ENCODE measurements around the gene RPS6KB2. TPM values are rescaled to one million over a fixed set of nuclear protein-coding genes. Genes with fewer than 3 reads are reported as not detected.
"Not testable (repeated sequence)": the region's sequence is repeated elsewhere in the genome, so short reads cannot be mapped to it uniquely, and the experiment has no call there.

RPS6KB2 gene
- total and polyA plus RNA-seq, 9 of the 15 experiments (the other 6 are each of a cell fraction or from before 2014, with no cell fraction given): 0.42 to 122 (median 82.6) TPM

- TF ChIP-seq MGA (IDR thresholded peaks at IDR 0.05) (peak; percentile 61; the same call in 1 of the 2 replicates), ARID1B (IDR thresholded peaks at IDR 0.05) (peak; percentile 82), CBFA2T3 (IDR thresholded peaks at IDR 0.05) (peak; percentile 87), L3MBTL2 (IDR thresholded peaks at IDR 0.05) (peak; percentile 45; the same call in 1 of the 2 replicates), NFRKB (IDR thresholded peaks at IDR 0.05; ENCODE audit: low read depth) (peak; percentile 72; the same call in 1 of the 2 replicates), MNT (conservative IDR thresholded peaks at IDR 0.05) (peak; percentile 71 to 78), CBFA2T2 (conservative IDR thresholded peaks at IDR 0.05) (peak; percentile 79)
- TF ChIP-seq, protein P1, sequence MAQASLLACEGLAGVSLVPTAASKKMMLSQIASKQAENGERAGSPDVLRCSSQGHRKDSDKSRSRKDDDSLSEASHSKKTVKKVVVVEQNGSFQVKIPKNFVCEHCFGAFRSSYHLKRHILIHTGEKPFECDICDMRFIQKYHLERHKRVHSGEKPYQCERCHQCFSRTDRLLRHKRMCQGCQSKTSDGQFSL (CRISPR knock-in tag; IDR thresholded peaks at IDR 0.05): not testable (repeated sequence)
- TF ChIP-seq, protein P1 (tag; IDR thresholded peaks at IDR 0.05): 0 out of 4 replicates have a peak, but pooled peaks of 1 of the 2 experiments have one; percentile 13
These were observed 49.2 kb downstream of the RPS6KB2 start (continued) for GRCh38 chr11:67477344-67478050.

Data from K562 (cell line).